Measurements from ENCODE around the gene DROSHA. TPM values are rescaled to one million over a fixed set of nuclear protein-coding genes. Genes with fewer than 3 reads are reported as not detected.
A peak's percentile ranks its signal among the peaks of the same experiment; 100 is the strongest.

Gene DROSHA
- total and polyA plus RNA-seq, 2 donors (not counting 1 experiment from before 2014, with no cell fraction given), result 44.1 to 48.4 TPM

- Histone ChIP-seq H4K20me1 (ENCODE audit: control insufficient read depth, extremely low read depth, insufficient read depth, low read length) (no peaks in the 10 kb centered on the region), H2AFZ (ENCODE audit: low read length) (no peak overlapping the region), H3K9me3 (ENCODE audit: control insufficient read depth, insufficient read depth, low read depth, low read length) (no peaks in the 10 kb centered on the region), H3K36me3 (ENCODE audit: control insufficient read depth, insufficient read depth, low read length) (no peaks in the 10 kb centered on the region), H3K9ac (ENCODE audit: insufficient read depth, low read length) (no peak overlapping the region), H3K4me3 (replicated peaks in 1 of 4; ENCODE audit: control extremely low read depth in 1 of 4, insufficient read depth in 1 of 4, low read depth in 3 of 4, low read length in 4 of 4) (no peak overlapping the region), H3K27me3 (ENCODE audit: control insufficient read depth, insufficient read depth, low read length) (no peaks in the 10 kb centered on the region), H3K4me2 (ENCODE audit: extremely low read depth, insufficient read depth, low read length) (no peak overlapping the region), H3K79me2 (ENCODE audit: control insufficient read depth, insufficient read depth, low read length) (no peaks in the 10 kb centered on the region), H3K4me1 (ENCODE audit: control insufficient read depth, extremely low read depth, insufficient read depth, low read length) (peaks cover 2% of the 10 kb centered on the region), H3K27ac (ENCODE audit: insufficient read depth, low read length) (no peak overlapping the region)
- TF ChIP-seq CTCF (conservative IDR thresholded peaks at IDR 0.05 in 1 of 2, IDR thresholded peaks at IDR 0.05 in 1 of 2; ENCODE audit: low read depth in 1 of 2, low read length in 2 of 2), result no peak
- no peak for TF ChIP-seq EZH2 (IDR thresholded peaks at IDR 0.05; ENCODE audit: low read length, missing control alignments)
- DNase-seq (ENCODE audit: low read depth in 2 of 2), result peak; percentile 14 to 61
Measured at GRCh38 chr5:31476738-31477141, 55.2 kb downstream of the DROSHA start.

GRCh38 chr5:31471916-31472315, 60.0 kb downstream of the DROSHA start:
- H3K9me3 ChIP-seq (ENCODE audit: control insufficient read depth, insufficient read depth, low read depth, low read length), result no peaks in the 10 kb centered on the region
- H3K4me1 ChIP-seq (ENCODE audit: control insufficient read depth, extremely low read depth, insufficient read depth, low read length), result peaks cover 2% of the 10 kb centered on the region
- H3K4me2 ChIP-seq (ENCODE audit: extremely low read depth, insufficient read depth, low read length), result no peak overlapping the region
- no peaks in the 10 kb centered on the region for H3K79me2 ChIP-seq (ENCODE audit: control insufficient read depth, insufficient read depth, low read length)
- H3K36me3 ChIP-seq (ENCODE audit: control insufficient read depth, insufficient read depth, low read length), result no peaks in the 10 kb centered on the region
- no peaks in the 10 kb centered on the region for H3K27me3 ChIP-seq (ENCODE audit: control insufficient read depth, insufficient read depth, low read length)
- H3K27ac ChIP-seq (ENCODE audit: insufficient read depth, low read length), result no peak overlapping the region
- no peak overlapping the region for H2AFZ ChIP-seq (ENCODE audit: low read length)
- no peaks in the 10 kb centered on the region for H4K20me1 ChIP-seq (ENCODE audit: control insufficient read depth, extremely low read depth, insufficient read depth, low read length)
- no peak overlapping the region for H3K4me3 ChIP-seq (replicated peaks in 1 of 4; ENCODE audit: control extremely low read depth in 1 of 4, insufficient read depth in 1 of 4, low read depth in 3 of 4, low read length in 4 of 4)
- TF ChIP-seq EZH2 (IDR thresholded peaks at IDR 0.05; ENCODE audit: low read length, missing control alignments), result no peak
- H3K9ac ChIP-seq (ENCODE audit: insufficient read depth, low read length), result no peak overlapping the region
- DNase-seq (ENCODE audit: low read depth in 2 of 2), result peak in 1 of 2 donors; percentile 11

GRCh38 chr5:31471040-31471439, 60.9 kb downstream of the DROSHA start:
- H3K79me2 ChIP-seq (ENCODE audit: control insufficient read depth, insufficient read depth, low read length), result no peaks in the 10 kb centered on the region
- H3K27ac ChIP-seq (ENCODE audit: insufficient read depth, low read length), result peak overlapping the region; percentile 7
- H3K4me1 ChIP-seq (ENCODE audit: control insufficient read depth, extremely low read depth, insufficient read depth, low read length), result peaks cover 2% of the 10 kb centered on the region
- no peak overlapping the region for H3K4me3 ChIP-seq (replicated peaks in 1 of 4; ENCODE audit: control extremely low read depth in 1 of 4, insufficient read depth in 1 of 4, low read depth in 3 of 4, low read length in 4 of 4)
- H3K27me3 ChIP-seq (ENCODE audit: control insufficient read depth, insufficient read depth, low read length), result no peaks in the 10 kb centered on the region
- TF ChIP-seq EZH2 (IDR thresholded peaks at IDR 0.05; ENCODE audit: low read length, missing control alignments), result no peak
- TF ChIP-seq CTCF (conservative IDR thresholded peaks at IDR 0.05 in 1 of 2, IDR thresholded peaks at IDR 0.05 in 1 of 2; ENCODE audit: low read depth in 1 of 2, low read length in 2 of 2), result no peak
- no peaks in the 10 kb centered on the region for H3K36me3 ChIP-seq (ENCODE audit: control insufficient read depth, insufficient read depth, low read length)
- peak overlapping the region; percentile 33 for H3K4me2 ChIP-seq (ENCODE audit: extremely low read depth, insufficient read depth, low read length)
- DNase-seq (ENCODE audit: low read depth in 2 of 2), result peak in 1 of 2 donors; percentile 3
- no peaks in the 10 kb centered on the region for H3K9me3 ChIP-seq (ENCODE audit: control insufficient read depth, insufficient read depth, low read depth, low read length)
- H4K20me1 ChIP-seq (ENCODE audit: control insufficient read depth, extremely low read depth, insufficient read depth, low read length), result no peaks in the 10 kb centered on the region
- no peak overlapping the region for H3K9ac ChIP-seq (ENCODE audit: insufficient read depth, low read length)
- no peak overlapping the region for H2AFZ ChIP-seq (ENCODE audit: low read length)

Data from fibroblast of lung (primary cell).